ENCODE results near the gene FSCN2. TPM values are rescaled to one million over a fixed set of nuclear protein-coding genes. Genes with fewer than 3 reads are reported as not detected.

FSCN2 gene
- total and polyA plus RNA-seq, 11 donors: 0.22 to 0.72 (median 0.38) TPM; not detected in 3

DNA sequence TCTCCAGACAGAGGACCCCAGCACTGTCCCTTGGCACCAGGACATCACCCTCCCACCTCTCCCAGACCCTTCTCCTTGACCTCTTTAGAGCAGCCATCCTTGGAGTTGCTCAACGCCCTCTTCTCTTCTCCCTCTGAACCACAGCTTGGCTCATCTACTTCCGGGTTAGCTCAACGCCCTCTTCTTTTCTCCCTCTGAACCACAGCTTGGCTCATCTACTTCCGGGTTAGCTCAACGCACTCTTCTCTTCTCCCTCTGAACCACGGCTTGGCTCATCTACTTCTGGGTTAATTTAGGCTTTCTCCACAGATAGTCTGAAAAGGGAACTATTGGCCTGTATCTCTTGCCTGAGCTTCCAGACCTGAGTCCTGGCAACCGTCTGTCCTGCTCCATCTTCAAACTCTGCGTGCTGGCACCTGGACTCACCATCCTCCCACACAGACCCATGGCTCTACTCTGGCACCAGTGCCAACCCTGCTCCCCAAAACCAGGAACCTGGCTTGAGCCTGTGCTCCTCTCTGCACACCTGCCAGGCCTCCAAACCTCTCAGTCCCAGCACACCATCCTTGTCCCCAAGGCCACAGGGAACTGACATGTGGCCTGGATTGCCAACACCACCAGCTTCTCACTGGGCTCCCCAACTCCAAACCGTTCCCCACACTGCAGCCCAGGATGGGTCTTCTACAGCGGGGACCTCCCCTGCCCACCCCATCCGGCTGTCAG lies 49.3 kb downstream of the FSCN2 start:
- Histone ChIP-seq H3K4me1 (peaks cover 0 to 40% (median 16%) of the 10 kb centered on the region in 12 donors), H3K4me3 (peak overlapping the region in 5 of 12 donors; percentile 15 to 41 (median 22)), H3K27me3 (no peaks in the 10 kb centered on the region), H3K36me3 (peaks cover 0 to 84% (median 57%) of the 10 kb centered on the region in 9 donors), H3K9me3 (no peaks in the 10 kb centered on the region), H3K27ac (peak overlapping the region in 3 of 12 donors; percentile 26 to 46 (median 32))
- ATAC-seq (peak in 3 of 4 donors; percentile 8 to 63 (median 17)), DNase-seq (no peak)
- intact Hi-C loops (cut with DNase I): no loop called here
- 74 to 88% (median 83%) methylated on average over 11 of the region's 11 CpGs for WGBS, 4 donors
- TF ChIP-seq, protein P1, sequence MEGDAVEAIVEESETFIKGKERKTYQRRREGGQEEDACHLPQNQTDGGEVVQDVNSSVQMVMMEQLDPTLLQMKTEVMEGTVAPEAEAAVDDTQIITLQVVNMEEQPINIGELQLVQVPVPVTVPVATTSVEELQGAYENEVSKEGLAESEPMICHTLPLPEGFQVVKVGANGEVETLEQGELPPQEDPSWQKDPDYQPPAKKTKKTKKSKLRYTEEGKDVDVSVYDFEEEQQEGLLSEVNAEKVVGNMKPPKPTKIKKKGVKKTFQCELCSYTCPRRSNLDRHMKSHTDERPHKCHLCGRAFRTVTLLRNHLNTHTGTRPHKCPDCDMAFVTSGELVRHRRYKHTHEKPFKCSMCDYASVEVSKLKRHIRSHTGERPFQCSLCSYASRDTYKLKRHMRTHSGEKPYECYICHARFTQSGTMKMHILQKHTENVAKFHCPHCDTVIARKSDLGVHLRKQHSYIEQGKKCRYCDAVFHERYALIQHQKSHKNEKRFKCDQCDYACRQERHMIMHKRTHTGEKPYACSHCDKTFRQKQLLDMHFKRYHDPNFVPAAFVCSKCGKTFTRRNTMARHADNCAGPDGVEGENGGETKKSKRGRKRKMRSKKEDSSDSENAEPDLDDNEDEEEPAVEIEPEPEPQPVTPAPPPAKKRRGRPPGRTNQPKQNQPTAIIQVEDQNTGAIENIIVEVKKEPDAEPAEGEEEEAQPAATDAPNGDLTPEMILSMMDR (IDR thresholded peaks at IDR 0.05): no peak
- TF ChIP-seq POLR2A (IDR thresholded peaks at IDR 0.05): no peak

DNA sequence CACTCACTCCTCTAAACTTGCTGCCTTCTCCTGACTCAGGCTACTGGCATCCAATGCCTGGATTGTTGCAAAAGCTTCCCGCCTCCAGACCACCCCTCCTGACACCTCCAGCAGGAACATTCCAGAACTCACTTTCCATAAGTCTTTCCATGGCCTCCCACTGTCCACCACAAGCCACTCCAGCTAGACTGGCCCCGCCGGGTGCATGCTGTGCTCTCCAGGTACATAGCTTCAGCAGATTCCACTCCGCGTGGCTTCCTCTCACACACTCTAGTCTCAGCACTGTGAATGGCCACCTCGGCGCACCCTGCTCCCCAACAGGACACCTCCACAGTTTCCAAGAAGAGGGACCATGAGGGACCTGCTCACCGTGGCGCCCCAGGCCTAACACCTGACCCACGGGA lies 49.9 kb downstream of the FSCN2 start:
- no peak overlapping the region for H3K4me3 ChIP-seq
- peaks cover 0 to 84% (median 61%) of the 10 kb centered on the region in 9 donors for H3K36me3 ChIP-seq
- intact Hi-C loops (cut with DNase I): no loop called here
- DNase-seq (no peak), ATAC-seq (no peak)
- H3K4me1 ChIP-seq: peaks cover 0 to 40% (median 16%) of the 10 kb centered on the region in 12 donors
- no peaks in the 10 kb centered on the region for H3K9me3 ChIP-seq
- no peak overlapping the region for H3K27ac ChIP-seq
- 95 to 96% (median 96%) methylated on average over 10 of the region's 10 CpGs for WGBS, 4 donors
- H3K27me3 ChIP-seq: no peaks in the 10 kb centered on the region
- no peak for TF ChIP-seq POLR2A (IDR thresholded peaks at IDR 0.05)
- TF ChIP-seq, protein P1 (IDR thresholded peaks at IDR 0.05): no peak

DNA sequence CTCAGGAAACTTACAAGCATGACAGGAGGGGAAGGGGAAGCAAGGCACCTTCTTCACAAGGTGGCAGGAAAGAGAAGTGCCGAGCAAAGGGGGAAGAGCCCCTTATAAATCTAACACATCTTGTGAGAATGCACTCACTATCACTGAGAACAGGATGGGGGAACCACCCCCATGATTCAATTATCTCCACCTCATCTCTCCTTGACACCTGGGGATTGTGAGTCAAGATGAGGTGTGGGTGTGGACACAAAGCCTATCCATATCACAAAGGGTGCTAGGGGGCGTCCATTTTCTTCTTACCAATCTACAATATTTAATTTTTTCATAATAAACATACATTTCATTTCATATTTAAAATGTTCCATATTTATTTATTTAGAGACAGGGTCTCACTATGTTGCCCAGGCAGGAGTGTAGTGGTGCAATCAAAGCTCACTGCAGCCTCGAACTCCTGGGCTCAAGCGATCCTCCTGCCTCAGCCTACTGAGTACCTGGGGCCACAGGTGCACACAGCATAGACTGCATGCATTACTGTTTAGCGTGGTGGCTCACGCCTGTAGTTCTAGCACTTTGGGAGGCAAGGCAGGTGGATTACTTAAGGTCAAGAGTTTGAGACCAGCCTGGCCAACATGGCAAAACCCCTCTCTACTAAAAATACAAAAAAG lies 50.5 kb downstream of the FSCN2 start:
- peaks cover 0 to 84% (median 61%) of the 10 kb centered on the region in 9 donors for H3K36me3 ChIP-seq
- no peak overlapping the region for H3K4me3 ChIP-seq
- H3K9me3 ChIP-seq: no peaks in the 10 kb centered on the region
- 93 to 95% (median 94%) methylated on average over 6 of the region's 6 CpGs for WGBS, 4 donors
- TF ChIP-seq, protein P1 (IDR thresholded peaks at IDR 0.05): no peak
- TF ChIP-seq POLR2A (IDR thresholded peaks at IDR 0.05): no peak
- H3K4me1 ChIP-seq: peaks cover 0 to 40% (median 16%) of the 10 kb centered on the region in 12 donors
- no peak for ATAC-seq
- intact Hi-C loops (cut with DNase I): no loop called here
- no peak overlapping the region for H3K27ac ChIP-seq
- no peak for DNase-seq
- no peaks in the 10 kb centered on the region for H3K27me3 ChIP-seq

DNA sequence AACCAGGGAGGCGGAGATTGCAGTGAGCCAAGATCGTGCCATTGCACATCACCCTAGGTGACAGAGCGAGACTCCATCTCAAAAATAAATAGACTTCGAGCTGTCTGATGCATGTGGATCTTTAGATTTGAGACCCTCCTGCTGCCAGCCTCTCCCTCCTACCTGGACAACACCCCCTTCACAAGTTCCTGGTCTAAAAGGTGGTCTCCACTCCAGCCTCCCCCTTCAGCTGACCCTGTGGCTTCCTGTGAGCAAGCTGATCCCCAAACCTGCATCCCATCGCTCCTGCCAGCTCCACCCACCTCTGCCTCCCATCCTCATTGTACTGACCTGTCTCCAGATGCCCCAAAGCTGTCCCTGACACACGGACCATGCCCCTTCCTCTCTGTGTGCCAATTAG lies 51.1 kb downstream of the FSCN2 start:
- no peak overlapping the region for H3K27ac ChIP-seq
- peaks cover 0 to 40% (median 16%) of the 10 kb centered on the region in 12 donors for H3K4me1 ChIP-seq
- no peak overlapping the region for H3K4me3 ChIP-seq
- DNase-seq (peak in 1 of 5 donors; percentile 2), ATAC-seq (no peak)
- intact Hi-C loops (cut with DNase I): no loop called here
- no peaks in the 10 kb centered on the region for H3K9me3 ChIP-seq
- peaks cover 0 to 84% (median 63%) of the 10 kb centered on the region in 9 donors for H3K36me3 ChIP-seq
- no peak for TF ChIP-seq POLR2A (IDR thresholded peaks at IDR 0.05)
- TF ChIP-seq, protein P1 (IDR thresholded peaks at IDR 0.05): no peak
- 83 to 95% (median 89%) methylated on average over 6 of the region's 6 CpGs for WGBS, 4 donors
- H3K27me3 ChIP-seq: no peaks in the 10 kb centered on the region
